ENCODE results near the gene ROPN1L.

GRCh38 chr5:10479154-10479721 lies 37.6 kb downstream of the ROPN1L start:
- TF ChIP-seq CTCF (conservative IDR thresholded peaks at IDR 0.05) (no peak), ZFX (IDR thresholded peaks at IDR 0.05) (no peak)
